T-cell (primary cell): ENCODE measurements around the gene DNAJC3. TPM values are rescaled to one million over a fixed set of nuclear protein-coding genes. Genes with fewer than 3 reads are reported as not detected.

Experiments
- ATAC-seq, 4 experiments: fragments of 200-7000 bp in 3 of 4; fragments of 150-1000 bp in 1 of 4; cut with Tn5 transposase; replicated peaks in 1 of 4; 1 replicate in 3 of 4; 2 replicates in 1 of 4; pipeline ENCODE4 v1.10.0; 2021; ENCODE audit warnings: moderate library complexity in 3 of 4, mild to moderate bottlenecking in 2 of 4, moderate number of reproducible peaks in 1 of 4
- CTCF ChIA-PET, 2 donors: fragments of 300-600 bp; sonication (Branson Sonifier 250); formaldehyde crosslinking; loops; one replicate each; lab custom pipeline; 2022; ENCODE audit warnings: antibody characterized with exemption in 2 of 2; lab: Charles Lee
- POLR2A ChIA-PET, 2 donors: fragments of 300-600 bp; sonication (Branson Sonifier 250); formaldehyde crosslinking; loops; one replicate each; lab custom pipeline; 2022; ENCODE audit warnings: antibody characterized with exemption in 2 of 2; lab: Charles Lee
- DNase-seq, 35 experiments: peaks; one replicate each; pipeline versions ENCODE4 v3.0.0 to v3.0.0-alpha.2; 2013 to 2023
- H3K27ac ChIP-seq: one replicate; pipeline ENCODE4 v1.5.1; 2013; ENCODE audit warnings: low read length
- H3K27me3 ChIP-seq, 2 experiments: replicated peaks in 1 of 2; 1 replicate in 1 of 2; 2 replicates in 1 of 2; pipeline versions ENCODE4 v1.6.1 to v1.7.0; 2013; ENCODE audit warnings: low read length in 1 of 2, mixed read lengths in 1 of 2; ENCODE audit not compliant: control insufficient read depth in 2 of 2, insufficient read depth in 2 of 2; ENCODE audit errors: extremely low read depth in 1 of 2
- H3K36me3 ChIP-seq, 2 donors: 1 replicate in 1 of 2; 2 replicates in 1 of 2; pipeline versions ENCODE4 v1.6.1 to v1.7.0; 2013; ENCODE audit warnings: low read length in 1 of 2; ENCODE audit not compliant: control insufficient read depth in 2 of 2, insufficient read depth in 1 of 2; ENCODE audit errors: extremely low read depth in 1 of 2
- H3K4me1 ChIP-seq, 2 experiments: 1 replicate in 1 of 2; 2 replicates in 1 of 2; pipeline versions ENCODE4 v1.6.1 to v1.7.0; 2013; ENCODE audit warnings: low read length in 2 of 2, mixed read lengths in 1 of 2; ENCODE audit not compliant: insufficient read depth in 2 of 2, control insufficient read depth in 1 of 2; ENCODE audit errors: extremely low read depth in 1 of 2
- H3K4me3 ChIP-seq, 2 donors: 1 replicate in 1 of 2; 2 replicates in 1 of 2; pipeline versions ENCODE4 v1.5.1 to v1.7.0; 2013; ENCODE audit warnings: mild to moderate bottlenecking in 2 of 2, low read length in 1 of 2, moderate library complexity in 1 of 2; ENCODE audit not compliant: control insufficient read depth in 1 of 2; ENCODE audit errors: extremely low read depth in 1 of 2
- H3K9me3 ChIP-seq: 2 replicates; pipeline ENCODE4 v1.7.0; 2013
- H3K27ac Mint-ChIP-seq, 2 donors: one replicate each; pipeline ENCODE4 v1.8.0; 2020 to 2021; ENCODE audit warnings: mild to moderate bottlenecking in 2 of 2, mixed read lengths in 2 of 2
- H3K27me3 Mint-ChIP-seq, 2 donors: one replicate each; pipeline ENCODE4 v1.8.0; 2021 to 2022; ENCODE audit warnings: mixed read lengths in 2 of 2
- H3K36me3 Mint-ChIP-seq: one replicate; pipeline ENCODE4 v1.8.0; 2021; ENCODE audit warnings: mixed read lengths
- H3K4me1 Mint-ChIP-seq, 3 donors: one replicate each; pipeline ENCODE4 v1.8.0; 2020 to 2022; ENCODE audit warnings: mixed read lengths in 3 of 3, mild to moderate bottlenecking in 1 of 3
- H3K4me3 Mint-ChIP-seq, 3 donors: one replicate each; pipeline ENCODE4 v1.8.0; 2020 to 2022; ENCODE audit warnings: mild to moderate bottlenecking in 3 of 3, mixed read lengths in 3 of 3, moderate library complexity in 3 of 3
- H3K9me3 Mint-ChIP-seq, 3 donors: one replicate each; pipeline ENCODE4 v1.8.0; 2020 to 2022; ENCODE audit warnings: mixed read lengths in 3 of 3
- WGBS: methylation state at CpG from one replicate; pipeline ENCODE4 v1.1.5; 2013; ENCODE audit warnings: missing lambda C conversion rate; ENCODE audit not compliant: insufficient coverage; 5-methylcytosine and 5-hydroxymethylcytosine counted together
- total RNA-seq, 35 experiments: library from RNA in 6 of 35; stranded (reverse) in 6 of 35; fragments of 120-200 nt in 1 of 35; gene quantifications; one replicate each; pipeline versions ENCODE4 v1.2.1 to v1.2.4 and lab custom pipeline; 2013 to 2026

The DNAJC3 gene
- total RNA-seq, 5 donors from 2014 or later (not counting 1 experiment from before 2014, with no cell fraction given): 16.6 to 21.3 (median 19.8) TPM

DNA sequence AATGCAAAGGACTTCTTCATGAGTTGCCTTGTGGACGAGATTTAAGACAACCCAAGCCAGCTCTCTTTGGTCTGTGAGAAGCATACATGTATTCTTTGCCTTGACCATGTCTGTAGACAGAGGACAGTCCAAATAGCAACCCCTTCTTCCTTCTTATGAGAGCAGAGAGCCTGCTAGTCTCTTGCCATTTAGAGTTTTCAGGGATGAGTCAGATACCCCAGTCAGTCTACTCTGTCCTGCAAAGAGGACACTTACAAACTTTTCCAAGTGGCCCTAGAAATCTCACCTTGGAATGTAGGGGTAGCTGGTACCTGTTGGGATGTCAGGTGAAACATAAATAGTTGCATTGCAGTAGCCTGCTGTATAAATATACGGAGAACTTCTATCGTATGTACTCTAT is 36.7 kb downstream of the DNAJC3 start:
- Mint-ChIP-seq H3K36me3 (peaks cover 63% of the 10 kb centered on the region), H3K27me3 (no peaks in the 10 kb centered on the region), H3K27ac (no peak overlapping the region), H3K4me1 (peaks cover 2 to 6% (median 3%) of the 10 kb centered on the region in 3 donors), H3K4me3 (no peak overlapping the region), H3K9me3 (peaks cover 0 to 5% (median 3%) of the 10 kb centered on the region in 3 donors)
- Histone ChIP-seq H3K27me3 (no peaks in the 10 kb centered on the region), H3K27ac (no peak overlapping the region), H3K36me3 (peaks cover 9 to 27% of the 10 kb centered on the region in 2 donors), H3K9me3 (no peaks in the 10 kb centered on the region), H3K4me1 (no peaks in the 10 kb centered on the region), H3K4me3 (no peak overlapping the region)
- CTCF ChIA-PET: interaction anchor here in 1 of 2 donors (0.6 kb wide), 1 partner anchor 69 kb away, joined by 3 read pairs; no protein-coding TSS in a partner anchor
- no peak for ATAC-seq
- WGBS: 100% methylated on average over 3 of the region's 3 CpGs
- no peak for DNase-seq
- POLR2A ChIA-PET: interaction anchor here in 1 of 2 donors (0.6 kb wide), 1 partner anchor 81 kb away, joined by 7 read pairs; no protein-coding TSS in a partner anchor

DNA sequence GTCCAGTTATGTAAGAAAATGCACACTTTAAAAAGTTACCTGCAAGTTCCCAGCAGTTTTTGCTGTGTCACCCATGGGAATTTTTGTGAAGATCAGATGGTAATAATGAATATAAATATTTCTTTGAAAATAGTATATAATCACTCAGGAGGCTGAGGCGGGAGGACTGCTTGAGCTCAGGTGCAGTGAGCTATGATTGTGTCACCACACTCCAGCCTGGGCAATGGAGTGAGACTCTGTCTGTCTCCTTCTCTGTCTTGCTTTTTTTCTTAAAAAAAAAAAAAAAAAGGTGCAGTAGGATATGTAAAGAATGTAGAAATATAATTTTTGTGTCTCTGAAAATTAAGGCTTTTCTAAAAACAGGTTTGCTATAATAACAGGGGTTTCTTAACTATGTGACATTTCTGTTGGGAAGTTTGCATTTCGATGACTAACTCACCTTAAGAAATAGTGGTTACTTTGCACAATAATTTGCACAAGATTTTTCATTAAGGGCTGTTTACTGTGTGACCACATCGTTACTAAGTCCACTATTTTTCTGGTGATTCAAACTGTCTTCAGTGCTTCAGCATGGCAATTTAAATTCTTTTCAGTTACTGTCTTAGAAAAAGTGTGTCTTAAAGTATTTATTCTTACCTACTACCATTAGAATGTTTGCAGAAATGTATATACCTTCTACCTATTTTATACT is 37.3 kb downstream of the DNAJC3 start:
- H3K36me3 Mint-ChIP-seq: peaks cover 69% of the 10 kb centered on the region
- ATAC-seq: no peak
- Histone ChIP-seq H3K9me3 (no peaks in the 10 kb centered on the region), H3K27ac (no peak overlapping the region), H3K4me1 (no peaks in the 10 kb centered on the region), H3K27me3 (no peaks in the 10 kb centered on the region), H3K36me3 (peaks cover 9 to 27% of the 10 kb centered on the region in 2 donors), H3K4me3 (no peak overlapping the region)
- no peak overlapping the region for H3K27ac Mint-ChIP-seq
- ChIA-PET POLR2A (interaction anchor here in 1 of 2 donors (0.6 kb wide), 1 partner anchor 81 kb away, joined by 7 read pairs; no protein-coding TSS in a partner anchor), CTCF (interaction anchor here in 1 of 2 donors (0.6 kb wide), 1 partner anchor 69 kb away, joined by 3 read pairs; no protein-coding TSS in a partner anchor)
- H3K9me3 Mint-ChIP-seq: peaks cover 0 to 5% (median 3%) of the 10 kb centered on the region in 3 donors
- H3K27me3 Mint-ChIP-seq: no peaks in the 10 kb centered on the region
- WGBS: no CpG with 5 or more reads among the region's 3 CpGs
- no peak overlapping the region for H3K4me3 Mint-ChIP-seq
- no peak for DNase-seq
- H3K4me1 Mint-ChIP-seq: peaks cover 2 to 8% (median 7%) of the 10 kb centered on the region in 3 donors

DNA sequence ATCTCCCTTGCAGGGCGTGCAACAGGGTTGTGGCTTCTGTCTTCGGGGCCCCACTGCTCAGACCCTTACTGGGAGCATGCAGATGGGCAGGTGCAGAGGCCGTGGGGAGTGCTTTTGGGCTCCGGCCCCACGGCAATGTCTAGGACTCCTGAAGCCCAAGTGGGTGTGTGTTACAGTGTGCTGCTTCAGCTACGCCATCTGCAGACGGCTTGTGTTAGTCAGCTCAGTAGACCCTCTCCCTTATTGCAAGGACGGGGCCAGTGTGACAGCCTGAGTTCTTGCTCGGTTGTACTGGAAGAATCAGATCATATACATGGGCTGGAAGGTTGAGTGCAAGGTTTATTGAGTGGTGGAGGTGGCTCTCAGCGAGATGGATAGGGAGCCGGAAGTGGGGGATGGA is 39.3 kb downstream of the DNAJC3 start:
- peaks cover 65% of the 10 kb centered on the region for H3K36me3 Mint-ChIP-seq
- WGBS: 97% methylated on average over 6 of the region's 11 CpGs
- CTCF ChIA-PET: no interaction called here

DNA sequence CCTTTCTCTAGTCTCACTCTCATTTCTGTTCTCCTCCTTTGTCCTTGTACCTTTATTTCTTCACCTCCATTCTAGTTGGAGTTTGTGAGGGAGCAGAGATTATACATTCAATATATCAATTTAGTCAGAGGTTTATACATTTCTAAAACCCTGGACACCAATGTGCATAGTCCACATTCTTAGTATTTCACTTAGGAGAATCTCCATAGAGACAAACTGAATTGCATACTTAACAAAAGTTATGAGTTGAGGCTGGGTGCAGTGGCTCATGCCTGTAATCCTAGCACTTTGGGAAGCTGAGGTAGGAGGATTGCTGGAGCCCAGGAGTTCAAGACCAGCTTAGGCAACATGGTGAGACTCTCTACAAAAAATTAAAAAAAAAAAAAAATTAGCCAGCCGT is 45.3 kb downstream of the DNAJC3 start:
- peaks cover 61% of the 10 kb centered on the region for H3K36me3 Mint-ChIP-seq
- no CpG with 5 or more reads among the region's 1 CpG for WGBS
- H3K4me3 Mint-ChIP-seq: no peak overlapping the region

More for the DNA sequence above, 39.3 kb downstream of the DNAJC3 start:
- no peak for DNase-seq
- no peaks in the 10 kb centered on the region for H3K27me3 ChIP-seq
- no peak overlapping the region for H3K4me3 Mint-ChIP-seq
- H3K9me3 Mint-ChIP-seq: peaks cover 0 to 5% (median 3%) of the 10 kb centered on the region in 3 donors
- H3K36me3 ChIP-seq: peaks cover 6 to 19% of the 10 kb centered on the region in 2 donors
- ATAC-seq: no peak
- H3K9me3 ChIP-seq: no peaks in the 10 kb centered on the region
- peaks cover 7 to 13% (median 8%) of the 10 kb centered on the region in 3 donors for H3K4me1 Mint-ChIP-seq
- POLR2A ChIA-PET: no interaction called here
- no peaks in the 10 kb centered on the region for H3K4me1 ChIP-seq
- H3K4me3 ChIP-seq: no peak overlapping the region
- H3K27me3 Mint-ChIP-seq: no peaks in the 10 kb centered on the region
- no peak overlapping the region for H3K27ac ChIP-seq
- H3K27ac Mint-ChIP-seq: no peak overlapping the region

DNA sequence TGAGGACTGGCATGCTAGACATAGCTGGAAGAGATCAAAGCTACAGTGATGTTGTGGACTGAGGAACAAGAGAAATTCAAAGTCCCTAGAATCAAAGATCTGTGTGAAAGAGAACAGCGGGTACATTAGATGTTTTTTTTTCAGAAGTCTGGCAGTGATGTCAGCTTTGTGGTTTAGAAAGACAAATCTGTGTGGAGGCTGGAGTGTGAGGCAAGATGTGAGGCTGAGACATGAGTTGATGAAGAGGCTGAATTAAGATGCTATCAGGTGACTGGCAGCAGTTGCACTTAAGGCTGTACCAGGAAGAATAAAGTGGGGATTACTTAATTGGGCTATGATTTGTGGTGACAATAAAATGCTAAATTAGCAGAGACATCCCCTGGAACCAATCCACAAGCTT is 46.5 kb downstream of the DNAJC3 start:
- H3K27ac Mint-ChIP-seq: no peak overlapping the region
- DNase-seq (no peak), ATAC-seq (no peak)
- CTCF ChIA-PET: no interaction called here
- WGBS: 67% methylated on average over 1 of the region's 1 CpG
- no peaks in the 10 kb centered on the region for H3K9me3 ChIP-seq
- no peak overlapping the region for H3K4me3 Mint-ChIP-seq
- POLR2A ChIA-PET: no interaction called here
- H3K36me3 Mint-ChIP-seq: peaks cover 64% of the 10 kb centered on the region
- peaks cover 28 to 37% (median 32%) of the 10 kb centered on the region in 3 donors for H3K4me1 Mint-ChIP-seq
- peaks cover 0 to 6% of the 10 kb centered on the region in 2 donors for H3K36me3 ChIP-seq
- H3K4me1 ChIP-seq: no peaks in the 10 kb centered on the region
- no peaks in the 10 kb centered on the region for H3K27me3 Mint-ChIP-seq
- no peak overlapping the region for H3K4me3 ChIP-seq
- no peak overlapping the region for H3K27ac ChIP-seq
- H3K9me3 Mint-ChIP-seq: peaks cover 0 to 5% (median 0%) of the 10 kb centered on the region in 3 donors
- no peaks in the 10 kb centered on the region for H3K27me3 ChIP-seq

More for the DNA sequence above, 45.3 kb downstream of the DNAJC3 start:
- ATAC-seq (no peak), DNase-seq (no peak)
- Mint-ChIP-seq H3K4me1 (peaks cover 22 to 32% (median 27%) of the 10 kb centered on the region in 3 donors), H3K27me3 (no peaks in the 10 kb centered on the region), H3K27ac (no peak overlapping the region), H3K9me3 (peaks cover 0 to 5% (median 3%) of the 10 kb centered on the region in 3 donors)
- no peaks in the 10 kb centered on the region for H3K4me1 ChIP-seq
- POLR2A ChIA-PET: no interaction called here
- CTCF ChIA-PET: no interaction called here
- no peaks in the 10 kb centered on the region for H3K27me3 ChIP-seq
- no peak overlapping the region for H3K27ac ChIP-seq
- H3K36me3 ChIP-seq: peaks cover 0 to 6% of the 10 kb centered on the region in 2 donors
- no peak overlapping the region for H3K4me3 ChIP-seq
- no peaks in the 10 kb centered on the region for H3K9me3 ChIP-seq

DNA sequence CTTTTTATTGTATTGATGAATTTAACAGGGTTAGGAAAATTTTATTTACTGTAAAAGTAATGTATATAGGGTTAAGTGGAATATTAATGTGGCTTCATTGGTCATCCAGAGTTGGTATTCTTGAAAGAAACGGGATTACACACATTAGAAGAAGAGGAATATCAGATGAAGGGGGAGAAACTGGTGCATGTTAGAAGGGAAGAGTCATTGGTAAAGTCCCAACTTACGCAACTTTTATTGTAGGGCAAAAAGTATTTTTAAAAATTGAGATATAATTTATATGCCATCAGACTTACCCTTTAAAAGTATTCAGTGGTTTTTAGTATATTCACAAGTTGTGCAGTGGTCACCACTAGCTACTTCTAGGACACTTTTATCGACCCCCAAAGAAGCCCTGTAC is 47.3 kb downstream of the DNAJC3 start:
- no peaks in the 10 kb centered on the region for H3K27me3 ChIP-seq
- H3K4me3 ChIP-seq: no peak overlapping the region
- H3K9me3 Mint-ChIP-seq: peaks cover 0 to 5% (median 0%) of the 10 kb centered on the region in 3 donors
- no peak overlapping the region for H3K27ac ChIP-seq
- no peak overlapping the region for H3K27ac Mint-ChIP-seq
- no peak for ATAC-seq
- CTCF ChIA-PET: no interaction called here
- H3K4me3 Mint-ChIP-seq: no peak overlapping the region
- peaks cover 31 to 38% (median 32%) of the 10 kb centered on the region in 3 donors for H3K4me1 Mint-ChIP-seq
- WGBS: 100% methylated on average over 1 of the region's 3 CpGs
- no peaks in the 10 kb centered on the region for H3K27me3 Mint-ChIP-seq
- no peak for DNase-seq
- no peaks in the 10 kb centered on the region for H3K9me3 ChIP-seq
- POLR2A ChIA-PET: no interaction called here
- peaks cover 0 to 6% of the 10 kb centered on the region in 2 donors for H3K36me3 ChIP-seq
- no peaks in the 10 kb centered on the region for H3K4me1 ChIP-seq
- peaks cover 61% of the 10 kb centered on the region for H3K36me3 Mint-ChIP-seq
